Measurements from ENCODE around the gene FBXO8.

FBXO8 gene

GRCh38 chr4:174241162-174241561 lies 42.3 kb downstream of the FBXO8 start:
- no peak for DNase-seq

- no peak for DNase-seq
Measured at GRCh38 chr4:174236359-174236758, 47.1 kb downstream of the FBXO8 start.

DNA sequence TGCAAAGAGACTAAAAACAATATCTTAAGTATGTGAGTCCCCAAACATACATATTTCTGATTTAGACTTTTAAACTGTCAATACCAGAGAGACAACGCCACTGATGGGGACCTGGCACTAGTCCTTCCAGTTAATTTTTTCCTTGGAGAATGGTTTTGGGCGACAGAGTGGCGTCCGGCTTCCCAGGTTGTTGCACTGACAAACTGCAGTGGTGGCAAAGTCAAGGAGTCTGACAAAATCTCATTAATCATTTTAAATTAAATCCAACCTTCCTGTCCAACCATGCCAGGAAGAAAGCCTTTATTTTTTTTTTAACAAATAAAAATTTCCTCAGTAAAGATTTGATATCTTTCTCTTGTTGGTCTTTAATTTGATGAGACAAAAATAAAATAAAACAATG lies 52.8 kb downstream of the FBXO8 start:
- no peak for DNase-seq

DNA sequence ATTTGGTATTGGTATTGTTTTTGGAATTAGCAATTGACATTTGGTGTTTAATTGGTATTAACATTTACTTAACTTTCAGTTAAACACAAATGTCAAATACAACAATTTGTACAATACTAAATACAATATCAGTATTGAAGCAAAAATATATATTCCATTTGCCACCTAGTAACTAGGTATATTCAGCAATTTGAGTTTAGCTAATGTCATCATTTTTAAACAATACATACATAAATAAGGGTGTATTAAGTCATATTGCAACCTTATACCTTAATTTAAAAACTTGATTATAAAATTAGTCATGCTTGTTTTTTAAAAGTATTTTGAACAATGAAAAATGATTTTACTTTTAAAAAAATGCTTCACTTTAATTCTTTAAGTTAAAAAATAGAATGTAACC lies 53.3 kb downstream of the FBXO8 start:
- DNase-seq = no peak

- DNase-seq = peak in 1 of 3 experiments; percentile 6
Measured at GRCh38 chr4:174228988-174229387, 54.5 kb downstream of the FBXO8 start.

- no peak for DNase-seq
Measured at GRCh38 chr4:174225349-174226049, 58.0 kb downstream of the FBXO8 start.

- DNase-seq = no peak
Measured at GRCh38 chr4:174224550-174224949, 58.9 kb downstream of the FBXO8 start.

DNA sequence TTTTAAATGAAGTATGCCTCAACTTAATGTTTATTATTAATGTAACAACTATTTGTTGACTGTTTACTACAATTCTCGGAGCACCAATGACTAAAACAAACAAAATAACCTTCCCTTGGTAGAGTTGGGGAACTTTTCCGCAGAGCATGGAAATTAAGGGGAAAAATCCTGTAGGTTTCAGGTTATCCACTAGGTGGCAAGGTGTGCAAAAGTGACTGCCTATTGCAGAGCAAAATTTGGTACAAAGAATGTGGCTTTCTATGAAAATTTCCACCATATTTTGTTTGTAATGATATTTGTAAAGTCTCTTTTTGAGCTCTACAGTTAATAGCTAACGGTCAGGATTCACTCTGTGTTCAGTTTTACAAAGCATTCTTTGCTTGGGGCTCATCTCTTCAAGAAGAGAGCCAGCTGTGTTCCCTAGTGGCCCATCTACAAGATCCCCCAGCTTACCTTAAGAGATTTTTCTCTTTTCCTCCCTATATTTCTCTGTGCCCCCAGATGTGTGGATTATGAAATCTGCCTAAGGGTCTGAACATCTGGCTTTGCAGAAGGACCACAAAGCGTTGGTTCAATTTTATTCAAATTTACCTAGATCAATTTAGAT lies 61.1 kb downstream of the FBXO8 start:
- peak in 1 of 3 experiments; percentile 55 for DNase-seq

- DNase-seq = no peak
Measured at GRCh38 chr4:174218127-174218790, 65.2 kb downstream of the FBXO8 start.

- no peak for DNase-seq
Measured at GRCh38 chr4:174217273-174218126, 66.0 kb downstream of the FBXO8 start.

GRCh38 chr4:174216799-174217272 lies 66.6 kb downstream of the FBXO8 start:
- no peak for DNase-seq

- DNase-seq = no peak
Measured at GRCh38 chr4:174215961-174216680, 67.3 kb downstream of the FBXO8 start.

DNA sequence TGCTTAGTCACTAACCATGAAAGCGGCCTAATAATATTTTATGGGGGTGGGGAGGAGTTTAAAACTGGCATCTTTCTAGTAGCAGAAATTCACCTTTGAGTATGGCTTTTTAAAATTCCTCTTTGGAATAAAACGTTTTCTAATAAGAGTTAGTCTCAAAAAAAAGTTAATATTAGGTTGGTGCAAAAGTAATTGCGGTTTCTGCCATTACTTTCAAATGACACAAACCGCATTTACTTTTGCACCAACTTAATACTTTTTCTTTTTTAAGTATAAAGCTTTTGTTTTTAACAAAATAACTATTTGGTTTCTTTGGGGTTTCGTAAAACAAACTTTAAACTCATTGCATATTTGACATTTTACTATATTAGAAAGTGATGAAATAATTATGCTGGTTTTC lies 68.4 kb downstream of the FBXO8 start:
- no peak for DNase-seq

- DNase-seq = no peak
Measured at GRCh38 chr4:174214101-174214878, 69.2 kb downstream of the FBXO8 start.

DNA sequence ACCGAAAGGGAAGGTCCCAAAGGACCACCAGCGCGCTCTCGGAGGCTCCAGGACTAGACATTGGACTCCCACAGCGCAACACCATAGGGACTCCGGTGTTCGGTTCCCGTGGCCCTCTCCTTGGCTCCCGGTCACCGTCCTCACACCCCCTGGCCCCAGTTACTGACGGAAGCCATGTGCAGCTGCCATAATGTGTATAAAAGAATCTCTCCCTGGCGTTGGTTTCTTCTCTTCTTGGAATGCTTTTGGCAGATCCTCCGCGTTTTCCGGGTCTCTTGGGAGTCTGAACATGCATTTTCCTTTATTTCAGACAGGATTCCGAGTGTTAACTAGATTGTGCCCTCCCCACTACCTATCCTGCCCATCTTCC lies 69.8 kb downstream of the FBXO8 start:
- no peak for DNase-seq

DNA sequence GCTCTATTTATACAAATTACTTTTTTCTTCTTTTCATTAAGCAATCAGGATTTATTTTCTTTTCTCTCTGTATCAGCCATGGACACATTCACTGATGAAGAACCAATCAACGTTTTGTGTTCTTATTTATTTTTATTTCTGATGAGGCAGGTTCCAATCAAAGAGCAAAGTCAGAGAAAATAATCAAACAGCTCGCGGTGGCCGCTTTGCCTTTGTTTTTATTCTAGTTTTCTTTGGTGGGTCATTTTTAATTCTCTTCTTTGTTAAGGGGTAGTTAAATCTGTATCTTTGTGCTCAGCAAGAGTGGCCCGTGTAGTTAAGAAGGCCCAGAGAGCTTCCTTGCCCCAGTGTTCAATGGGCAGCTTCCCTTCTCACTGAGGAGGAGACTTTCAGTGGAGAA lies 71.4 kb downstream of the FBXO8 start:
- no peak for DNase-seq

DNA sequence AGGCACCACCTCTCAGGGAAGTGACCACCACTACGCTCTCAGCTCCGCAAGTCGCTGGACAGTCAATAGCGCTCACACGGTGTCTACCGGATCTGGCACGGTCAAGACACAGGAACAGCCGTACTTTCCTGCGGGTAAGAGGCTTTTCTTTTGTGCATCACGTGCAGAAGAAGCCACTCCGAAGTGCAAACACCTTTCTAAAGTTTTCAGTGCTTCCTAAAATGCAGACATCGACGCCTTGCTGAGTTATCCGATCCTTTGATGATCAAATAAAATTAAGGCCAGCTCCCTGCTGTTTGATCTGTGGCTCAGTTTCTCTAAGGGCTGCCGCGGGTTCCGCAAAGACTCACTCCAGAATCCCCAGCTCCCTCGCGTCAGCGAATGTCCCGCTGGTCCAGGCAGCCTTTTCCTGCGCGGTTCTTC lies 71.8 kb downstream of the FBXO8 start:
- no peak for DNase-seq

GRCh38 chr4:174210952-174211490 lies 72.4 kb downstream of the FBXO8 start:
- no peak for DNase-seq

GRCh38 chr4:174210354-174210753 lies 73.1 kb downstream of the FBXO8 start:
- no peak for DNase-seq

GRCh38 chr4:174209341-174209740 lies 74.1 kb downstream of the FBXO8 start:
- no peak for DNase-seq

- DNase-seq = no peak
Measured at GRCh38 chr4:174207367-174207766, 76.1 kb downstream of the FBXO8 start.

All from NCI-H1417 (cell line).